ENCODE results near the gene MFSD11.

DNA sequence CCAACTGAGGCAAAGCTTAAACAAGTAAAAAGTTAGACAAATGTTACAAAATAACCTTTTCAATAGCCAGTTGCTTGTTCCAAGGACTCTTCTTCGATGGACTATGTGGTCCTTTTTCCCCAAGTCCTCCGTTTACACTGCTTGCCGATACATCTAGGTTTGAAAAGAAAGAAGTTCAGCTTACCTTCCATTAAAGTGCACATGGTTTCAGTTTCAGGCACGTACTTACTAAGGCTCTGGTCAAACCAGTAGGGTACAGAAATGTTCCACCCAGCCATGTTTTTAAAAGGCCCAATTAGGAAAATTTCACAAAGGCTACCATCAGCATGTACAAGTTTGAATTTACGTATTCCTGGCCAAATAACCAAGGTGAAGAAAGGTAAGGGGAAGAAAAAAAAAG is 2.9 kb upstream of the MFSD11 start:
- TF ChIP-seq, protein P1, sequence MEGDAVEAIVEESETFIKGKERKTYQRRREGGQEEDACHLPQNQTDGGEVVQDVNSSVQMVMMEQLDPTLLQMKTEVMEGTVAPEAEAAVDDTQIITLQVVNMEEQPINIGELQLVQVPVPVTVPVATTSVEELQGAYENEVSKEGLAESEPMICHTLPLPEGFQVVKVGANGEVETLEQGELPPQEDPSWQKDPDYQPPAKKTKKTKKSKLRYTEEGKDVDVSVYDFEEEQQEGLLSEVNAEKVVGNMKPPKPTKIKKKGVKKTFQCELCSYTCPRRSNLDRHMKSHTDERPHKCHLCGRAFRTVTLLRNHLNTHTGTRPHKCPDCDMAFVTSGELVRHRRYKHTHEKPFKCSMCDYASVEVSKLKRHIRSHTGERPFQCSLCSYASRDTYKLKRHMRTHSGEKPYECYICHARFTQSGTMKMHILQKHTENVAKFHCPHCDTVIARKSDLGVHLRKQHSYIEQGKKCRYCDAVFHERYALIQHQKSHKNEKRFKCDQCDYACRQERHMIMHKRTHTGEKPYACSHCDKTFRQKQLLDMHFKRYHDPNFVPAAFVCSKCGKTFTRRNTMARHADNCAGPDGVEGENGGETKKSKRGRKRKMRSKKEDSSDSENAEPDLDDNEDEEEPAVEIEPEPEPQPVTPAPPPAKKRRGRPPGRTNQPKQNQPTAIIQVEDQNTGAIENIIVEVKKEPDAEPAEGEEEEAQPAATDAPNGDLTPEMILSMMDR (IDR thresholded peaks at IDR 0.05), result no peak
- TF ChIP-seq POLR2AphosphoS5 (IDR thresholded peaks at IDR 0.05; ENCODE audit: low read depth, low read length) (no peak), SIN3A (IDR thresholded peaks at IDR 0.05; ENCODE audit: borderline replicate concordance, insufficient read depth, low read depth, low read length) (no peak)
- TF ChIP-seq, protein P2, sequence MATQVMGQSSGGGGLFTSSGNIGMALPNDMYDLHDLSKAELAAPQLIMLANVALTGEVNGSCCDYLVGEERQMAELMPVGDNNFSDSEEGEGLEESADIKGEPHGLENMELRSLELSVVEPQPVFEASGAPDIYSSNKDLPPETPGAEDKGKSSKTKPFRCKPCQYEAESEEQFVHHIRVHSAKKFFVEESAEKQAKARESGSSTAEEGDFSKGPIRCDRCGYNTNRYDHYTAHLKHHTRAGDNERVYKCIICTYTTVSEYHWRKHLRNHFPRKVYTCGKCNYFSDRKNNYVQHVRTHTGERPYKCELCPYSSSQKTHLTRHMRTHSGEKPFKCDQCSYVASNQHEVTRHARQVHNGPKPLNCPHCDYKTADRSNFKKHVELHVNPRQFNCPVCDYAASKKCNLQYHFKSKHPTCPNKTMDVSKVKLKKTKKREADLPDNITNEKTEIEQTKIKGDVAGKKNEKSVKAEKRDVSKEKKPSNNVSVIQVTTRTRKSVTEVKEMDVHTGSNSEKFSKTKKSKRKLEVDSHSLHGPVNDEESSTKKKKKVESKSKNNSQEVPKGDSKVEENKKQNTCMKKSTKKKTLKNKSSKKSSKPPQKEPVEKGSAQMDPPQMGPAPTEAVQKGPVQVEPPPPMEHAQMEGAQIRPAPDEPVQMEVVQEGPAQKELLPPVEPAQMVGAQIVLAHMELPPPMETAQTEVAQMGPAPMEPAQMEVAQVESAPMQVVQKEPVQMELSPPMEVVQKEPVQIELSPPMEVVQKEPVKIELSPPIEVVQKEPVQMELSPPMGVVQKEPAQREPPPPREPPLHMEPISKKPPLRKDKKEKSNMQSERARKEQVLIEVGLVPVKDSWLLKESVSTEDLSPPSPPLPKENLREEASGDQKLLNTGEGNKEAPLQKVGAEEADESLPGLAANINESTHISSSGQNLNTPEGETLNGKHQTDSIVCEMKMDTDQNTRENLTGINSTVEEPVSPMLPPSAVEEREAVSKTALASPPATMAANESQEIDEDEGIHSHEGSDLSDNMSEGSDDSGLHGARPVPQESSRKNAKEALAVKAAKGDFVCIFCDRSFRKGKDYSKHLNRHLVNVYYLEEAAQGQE (IDR thresholded peaks at IDR 0.05; ENCODE audit: insufficient read depth in 1 of 2, low read depth in 2 of 2, low read length in 1 of 2), result no peak

Data from Panc1 (cell line).